SH-SY5Y (cell line): ENCODE data around the gene NANOS2.

Experiments used
- GATA2 ChIP-seq: IDR thresholded peaks from 2 replicates; pipeline ENCODE4 v1.6.1; 2011; ENCODE audit warnings: mild to moderate bottlenecking, low read depth, low read length
- GATA3 ChIP-seq: IDR thresholded peaks from 2 replicates; pipeline ENCODE4 v1.6.1; 2011; ENCODE audit warnings: low read depth, mild to moderate bottlenecking, low read length, moderate library complexity

Gene NANOS2

DNA sequence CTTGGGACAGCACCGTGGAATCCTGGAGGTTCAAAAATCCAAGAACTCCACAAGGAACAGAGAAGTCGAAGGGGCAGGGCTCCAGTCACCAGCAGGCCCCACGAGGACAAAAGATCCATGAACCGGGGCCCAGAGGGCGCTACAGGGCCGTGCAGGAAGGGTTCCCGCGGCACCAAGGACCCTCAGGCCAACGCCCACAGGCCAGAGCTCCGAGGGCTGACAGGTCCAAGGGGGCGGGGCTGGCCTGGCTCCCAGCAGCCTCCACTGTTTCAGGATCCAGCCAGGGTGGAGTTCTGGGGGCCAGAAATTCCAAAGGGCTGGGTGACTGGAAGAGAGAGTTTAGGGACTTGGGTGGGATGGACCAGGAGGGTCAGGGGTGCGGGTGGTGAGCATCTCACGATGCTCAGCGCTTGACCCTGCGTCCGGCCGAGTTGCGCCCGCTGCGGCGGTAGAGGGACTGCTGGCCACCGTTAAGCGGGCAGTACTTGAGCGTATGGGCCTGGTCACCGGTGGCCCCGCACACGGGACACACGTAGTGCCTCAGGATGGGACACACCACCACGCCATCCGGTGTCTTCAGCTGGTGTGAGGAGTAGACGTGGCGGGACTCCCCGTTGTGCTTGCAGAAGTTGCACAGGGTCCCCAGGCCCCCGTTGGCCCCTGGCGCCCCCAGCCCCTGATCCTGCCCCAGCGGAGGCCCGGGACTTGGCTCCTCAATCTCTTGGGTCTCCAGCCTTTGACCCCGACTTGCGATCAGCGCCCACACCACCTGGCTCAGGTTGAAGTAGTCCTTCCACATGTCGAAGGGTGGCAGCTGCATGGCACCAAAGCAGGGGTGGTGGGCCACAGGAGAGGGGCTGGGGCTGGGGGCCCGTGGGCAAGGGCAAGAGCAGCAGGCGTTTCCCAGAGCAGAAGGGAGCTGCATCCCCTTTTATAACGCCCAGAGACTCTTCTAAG is at the start of gene NANOS2:
NANOS2 (minus strand) TSS at position 905 of the 957 bp plus-strand sequence; CDS start at position 820, 85 bp downstream.
- TF ChIP-seq GATA3 (no peak), GATA2 (no peak)

- TF ChIP-seq GATA2 = no peak
These were observed 47.4 kb upstream of the NANOS2 start for GRCh38 chr19:45962021-45962420.

DNA sequence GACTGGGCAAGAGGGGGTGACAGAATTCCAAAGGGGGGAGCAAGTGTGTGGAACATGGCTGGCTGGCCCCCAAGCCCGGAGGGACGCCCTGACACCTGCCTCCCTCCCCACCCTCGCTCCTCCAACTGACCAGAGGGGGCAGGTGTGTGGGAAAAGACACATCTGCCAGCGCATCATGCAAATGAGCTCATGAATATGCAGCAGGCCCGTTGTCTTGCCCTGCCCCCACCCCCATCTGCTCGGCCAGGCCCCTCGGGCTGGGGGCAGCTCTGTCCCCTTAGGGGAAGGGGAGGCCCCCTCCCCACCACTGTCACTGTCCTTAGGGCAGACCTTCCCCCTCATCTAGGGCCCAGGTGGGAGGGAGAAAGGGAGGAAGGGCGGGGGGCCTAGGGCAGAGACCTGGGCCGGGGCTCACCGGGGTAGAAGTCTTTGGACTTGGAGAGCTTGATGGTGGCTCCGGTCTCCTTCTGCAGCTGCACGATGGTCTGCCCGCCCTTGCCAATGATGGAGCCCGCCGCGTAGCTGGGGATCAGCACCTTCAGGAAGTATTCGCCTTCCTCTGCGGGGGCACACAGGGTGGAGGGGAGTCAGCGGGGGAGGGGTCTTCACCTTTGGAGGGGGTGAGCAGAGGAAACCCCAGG is 46.1 kb upstream of the NANOS2 start:
- TF ChIP-seq GATA3 = no peak
- TF ChIP-seq GATA2 = no peak

DNA sequence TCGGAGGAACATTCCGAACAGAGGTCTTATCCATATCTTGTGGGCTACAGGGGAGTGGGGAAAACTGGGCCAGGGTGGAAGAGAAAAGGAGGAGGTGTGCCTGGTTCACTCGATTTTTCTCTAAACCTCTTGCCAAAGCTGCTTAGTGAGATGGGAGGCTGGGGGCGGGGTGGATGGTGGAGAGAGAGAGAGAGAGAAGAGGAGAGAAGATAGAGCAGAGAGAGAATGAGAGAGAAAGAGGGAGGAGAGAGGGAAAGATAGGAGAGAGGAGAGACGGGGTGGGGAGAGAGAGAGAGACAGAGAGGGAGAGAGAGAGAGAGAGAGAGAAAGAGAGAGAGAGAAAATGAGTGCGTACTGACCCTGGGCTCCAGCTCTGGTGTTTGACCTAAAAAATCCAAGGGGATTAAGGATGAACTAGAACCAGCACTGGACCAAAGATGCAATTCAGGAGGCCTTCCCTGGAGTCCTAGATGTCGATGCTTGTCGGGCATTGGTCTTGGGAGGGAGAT is 45.0 kb upstream of the NANOS2 start:
- TF ChIP-seq GATA3 = no peak
- TF ChIP-seq GATA2 = no peak

- no peak for TF ChIP-seq GATA2
- no peak for TF ChIP-seq GATA3
These were observed 44.4 kb upstream of the NANOS2 start for GRCh38 chr19:45958769-45959516.

DNA sequence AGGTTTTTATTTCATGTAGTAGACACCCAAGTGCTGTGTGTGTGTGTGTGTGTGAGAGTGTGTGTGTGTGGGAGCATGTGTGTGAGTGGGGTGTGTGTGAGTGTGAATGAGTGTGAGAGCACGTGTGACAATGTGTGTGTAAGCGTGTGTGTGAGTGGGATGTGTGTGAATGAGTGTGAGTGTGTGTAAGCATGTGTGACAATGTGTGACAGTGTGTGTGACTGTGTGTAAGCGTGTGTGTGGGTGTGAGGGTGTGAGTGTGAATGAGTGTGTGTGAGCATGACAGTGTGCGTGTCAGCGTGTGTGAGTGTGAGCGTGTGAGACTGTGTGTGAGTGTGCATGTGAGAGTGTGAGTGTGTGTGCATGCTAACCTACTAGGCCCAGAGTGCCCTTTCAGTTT is 43.7 kb upstream of the NANOS2 start:
- TF ChIP-seq GATA3 = no peak
- TF ChIP-seq GATA2 = no peak

GRCh38 chr19:45955905-45956608 is 41.5 kb upstream of the NANOS2 start:
- TF ChIP-seq GATA3 (no peak), GATA2 (no peak)

DNA sequence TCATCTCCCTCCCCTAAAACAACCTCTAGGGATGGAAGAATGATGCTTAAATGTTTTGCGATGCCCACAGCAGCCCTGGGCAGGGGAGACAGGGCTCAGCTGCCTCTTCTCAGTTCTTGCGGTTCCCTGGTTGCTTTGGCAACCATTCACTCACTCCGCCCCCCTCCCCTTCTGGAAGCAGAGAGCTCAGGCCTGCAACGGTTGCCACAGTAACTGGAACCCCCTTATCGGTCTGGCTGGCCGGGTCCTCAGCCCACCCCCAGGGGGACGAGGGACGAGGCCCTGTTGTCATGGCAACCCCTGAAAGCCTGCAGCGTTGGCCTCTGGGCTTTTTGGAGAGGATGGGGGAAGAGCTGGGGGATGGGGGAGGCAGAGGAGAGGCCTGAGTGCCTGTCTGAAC is 39.6 kb upstream of the NANOS2 start:
- TF ChIP-seq GATA2 (peak; percentile 24; the same call in 1 of the 2 replicates), GATA3 (no peak)

- TF ChIP-seq GATA2 (no peak), GATA3 (no peak)
These were observed 39.1 kb upstream of the NANOS2 start for GRCh38 chr19:45953676-45954075.

DNA sequence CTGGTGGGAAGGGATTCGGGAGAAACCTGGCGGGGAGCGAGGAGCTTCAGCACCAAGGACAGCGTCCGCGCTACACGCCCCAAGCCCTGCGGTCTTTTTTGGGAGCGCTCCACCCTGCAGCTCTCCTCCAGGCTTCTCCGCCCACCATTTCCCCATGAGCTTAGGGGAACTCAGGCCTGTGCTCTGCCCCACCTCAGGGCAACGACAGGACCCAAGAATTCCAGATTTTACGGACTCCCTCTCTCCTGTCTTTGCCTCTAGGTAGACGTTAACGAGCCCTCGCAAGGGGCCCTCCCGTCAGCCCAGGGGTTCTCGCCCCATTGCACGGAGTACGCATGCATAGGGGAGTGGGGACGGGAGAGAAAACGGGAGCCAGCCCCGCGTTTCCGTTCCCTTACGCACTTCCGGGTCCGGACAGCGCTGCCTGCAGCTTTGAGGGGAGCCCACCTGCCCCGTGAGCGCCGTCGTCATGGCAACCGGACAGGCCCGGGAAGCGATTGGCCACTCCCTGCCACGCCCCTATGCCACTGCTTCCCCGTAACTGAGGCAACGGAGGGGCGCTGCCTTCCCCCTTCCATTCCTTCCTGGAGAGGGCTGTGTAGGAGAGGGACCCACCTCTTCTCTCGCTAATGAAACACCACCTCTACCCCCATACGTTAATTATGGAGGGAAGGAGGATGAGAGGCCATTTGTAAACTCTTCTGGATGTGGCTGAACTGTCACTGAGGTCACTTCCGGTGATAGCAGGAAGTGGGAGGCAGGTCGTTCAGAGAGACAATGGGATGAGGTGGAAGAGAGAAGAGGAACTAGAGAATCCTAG is 38.3 kb upstream of the NANOS2 start:
- TF ChIP-seq GATA2 (no peak), GATA3 (no peak)

DNA sequence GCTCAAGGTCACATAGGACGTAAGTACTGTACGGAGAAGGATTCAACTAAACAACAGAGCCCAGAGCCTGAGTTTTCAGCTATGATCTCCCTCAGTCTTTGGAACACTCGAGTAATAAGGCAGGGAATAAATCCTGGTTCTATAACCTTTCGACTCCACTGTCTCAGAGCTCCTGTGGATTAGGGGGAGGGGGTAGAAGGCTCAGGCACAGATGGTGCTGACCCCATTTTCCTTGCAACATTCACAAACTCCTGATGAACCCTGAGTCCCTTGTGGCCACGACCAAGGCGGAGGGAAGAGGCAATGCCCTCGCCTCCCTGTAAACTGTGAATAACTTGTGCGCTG is 37.7 kb upstream of the NANOS2 start:
- TF ChIP-seq GATA3 (no peak), GATA2 (no peak)

DNA sequence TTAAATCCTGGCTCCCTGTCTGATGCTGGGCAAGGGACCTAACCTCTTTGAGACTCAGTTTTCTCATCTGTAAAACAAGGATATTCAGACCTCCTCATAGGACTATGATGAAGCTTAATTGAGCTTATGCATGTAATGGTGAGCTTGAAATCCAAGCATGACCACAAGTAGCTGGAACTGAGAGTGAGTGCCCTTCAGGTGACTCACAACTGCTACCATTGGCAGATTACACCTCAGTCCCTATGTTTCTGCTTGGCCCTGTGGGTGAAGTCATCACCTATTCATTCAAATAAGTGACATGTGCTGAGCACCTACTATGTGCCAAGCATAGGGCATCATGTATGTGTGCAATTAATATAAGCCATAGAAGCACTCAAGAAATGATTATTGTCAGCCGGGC is 33.3 kb upstream of the NANOS2 start:
- TF ChIP-seq GATA2 = no peak
- TF ChIP-seq GATA3 = no peak

- TF ChIP-seq GATA3 (no peak), GATA2 (no peak)
These were observed 25.9 kb upstream of the NANOS2 start for GRCh38 chr19:45940515-45940805.
